HCT116 (cell line): ENCODE results near the gene SH3BP4.

Experiments
- CEBPB ChIP-seq: IDR thresholded peaks from 2 replicates; pipeline ENCODE4 v1.6.1; 2012; ENCODE audit warnings: low read depth
- CTCF ChIP-seq, 3 experiments: fragments of 200-600 bp in 1 of 3; sonication (generic) in 1 of 3; IDR thresholded peaks in 2 of 3; conservative IDR thresholded peaks in 1 of 3; 2 replicates each; pipeline ENCODE4 v1.5.1; 2012 to 2017; ENCODE audit warnings: low read depth in 2 of 3, low read length in 2 of 3, antibody characterized with exemption in 1 of 3, borderline replicate concordance in 1 of 3, control low read depth in 1 of 3, mild to moderate bottlenecking in 1 of 3, mixed read lengths in 1 of 3, mixed run types in 1 of 3, moderate library complexity in 1 of 3; ENCODE audit not compliant: insufficient read depth in 1 of 3
- EGR1 ChIP-seq: IDR thresholded peaks from 2 replicates; pipeline ENCODE4 v1.6.1; 2012; ENCODE audit warnings: low read depth
- ELF1 ChIP-seq: IDR thresholded peaks from 2 replicates; pipeline ENCODE4 v1.6.1; 2012; ENCODE audit warnings: low read depth, borderline replicate concordance
- EZH2 ChIP-seq: fragments of 200-600 bp; sonication (generic); IDR thresholded peaks from 2 replicates; pipeline ENCODE4 v1.6.1; 2017; ENCODE audit warnings: antibody characterized with exemption, mixed run types
- JUND ChIP-seq: IDR thresholded peaks from 2 replicates; pipeline ENCODE4 v1.6.1; 2012
- MAX ChIP-seq: IDR thresholded peaks from 2 replicates; pipeline ENCODE4 v1.6.1; 2012
- POLR2A ChIP-seq: IDR thresholded peaks from 2 replicates; pipeline ENCODE4 v1.7.0; 2011; ENCODE audit warnings: borderline replicate concordance; ENCODE audit not compliant: insufficient read depth, insufficient read length; ENCODE audit errors: extremely low read depth
- RAD21 ChIP-seq: IDR thresholded peaks from 2 replicates; pipeline ENCODE4 v1.6.1; 2012; ENCODE audit warnings: low read depth, mild to moderate bottlenecking
- SIN3A ChIP-seq: IDR thresholded peaks from 2 replicates; pipeline ENCODE4 v1.6.1; 2012; ENCODE audit warnings: low read depth
- TCF7L2 ChIP-seq: IDR thresholded peaks from 2 replicates; pipeline ENCODE4 v1.7.0; 2011; ENCODE audit warnings: borderline replicate concordance, inconsistent platforms; ENCODE audit not compliant: insufficient read depth, insufficient read length; ENCODE audit errors: extremely low read depth
- YY1 ChIP-seq: IDR thresholded peaks from 2 replicates; pipeline ENCODE4 v1.6.1; 2011; ENCODE audit warnings: low read length, low read depth, moderate library complexity, mild to moderate bottlenecking; ENCODE audit not compliant: insufficient replicate concordance; ENCODE audit errors: extremely low read depth
- ZFX ChIP-seq: fragments of 450-650 bp; IDR thresholded peaks from 2 replicates; pipeline ENCODE4 v1.6.1; 2017
- ZNF274 ChIP-seq: fragments of 200-500 bp; sonication (Bioruptor generic); IDR thresholded peaks from 2 replicates; pipeline ENCODE4 v1.6.1; 2014; ENCODE audit warnings: mild to moderate bottlenecking, low read depth, low read length, inconsistent platforms

- TF ChIP-seq EZH2 = no peak
- TF ChIP-seq POLR2A = no peak
- TF ChIP-seq CTCF (IDR thresholded peaks at IDR 0.05 in 2 of 3, conservative IDR thresholded peaks at IDR 0.05 in 1 of 3; ENCODE audit: borderline replicate concordance in 1 of 3, insufficient read depth in 1 of 3, low read depth in 2 of 3, low read length in 2 of 3) = no peak
- TF ChIP-seq TCF7L2 = no peak
- TF ChIP-seq SIN3A = no peak
- TF ChIP-seq YY1 = peak; percentile 8
- TF ChIP-seq JUND = no peak; the same call in 1 of the 2 replicates
- TF ChIP-seq RAD21 = no peak
- no peak for TF ChIP-seq ELF1
- TF ChIP-seq ZNF274 = no peak
- TF ChIP-seq ZFX = no peak
- TF ChIP-seq CEBPB = no peak
- no peak for TF ChIP-seq MAX
- no peak for TF ChIP-seq EGR1
These were observed 26.8 kb downstream of the SH3BP4 start for GRCh38 chr2:234978466-234979203.
